Body of pancreas (tissue), 4 donors: ENCODE results near the gene GLG1.
"Not testable (repeated sequence)": the region's sequence is repeated elsewhere in the genome, so short reads cannot be mapped to it uniquely, and the experiment has no call there.

ENCODE experiments used
- CTCF ChIP-seq, 7 experiments: fragments of 450-650 bp in 4 of 7; fragments of 200-600 bp in 3 of 7; sonication (generic) in 3 of 7; IDR thresholded peaks; one replicate each; pipeline ENCODE4 v1.5.1; 2016 to 2019; ENCODE audit warnings: antibody characterized with exemption in 7 of 7
- POLR2A ChIP-seq, 3 donors: fragments of 450-650 bp; IDR thresholded peaks; one replicate each; pipeline ENCODE4 v1.6.1; 2016; ENCODE audit warnings: antibody characterized with exemption in 3 of 3, mild to moderate bottlenecking in 2 of 3

- not testable (repeated sequence) for TF ChIP-seq CTCF (IDR thresholded peaks at IDR 0.05)
- TF ChIP-seq POLR2A (IDR thresholded peaks at IDR 0.05) = peak in 1 of 3 donors; percentile 50
These were observed 200.1 kb downstream of the GLG1 start for GRCh38 chr16:74406600-74407361.
